ENCODE measurements around the gene SLC22A23. TPM values are rescaled to one million over a fixed set of nuclear protein-coding genes. Genes with fewer than 3 reads are reported as not detected.

SLC22A23 gene
- total RNA-seq, 2 experiments from 2014 or later: 13.4 to 13.6 TPM

- peaks cover 53% of the 10 kb centered on the region in 2 experiments for H3K27me3 ChIP-seq (ENCODE audit: control insufficient read depth in 1 of 2, insufficient read depth in 2 of 2, low read length in 2 of 2)
- Mint-ChIP-seq H3K9me3 (no peaks in the 10 kb centered on the region), H3K4me3 (peak overlapping the region; percentile 79), H3K4me1 (ENCODE audit: low read depth) (peaks cover 49% of the 10 kb centered on the region), H3K36me3 (ENCODE audit: low read depth) (no peaks in the 10 kb centered on the region), H3K27ac (no peak overlapping the region), H3K27me3 (peaks cover 69% of the 10 kb centered on the region)
- DNase-seq: peak in 5 of 14 experiments; percentile 14 to 44 (median 36)
- peaks cover 0 to 39% of the 10 kb centered on the region in 2 experiments for H3K9me3 ChIP-seq (ENCODE audit: control insufficient read depth in 1 of 2, insufficient read depth in 1 of 2, low read length in 2 of 2)
- peak; percentile 26 for ATAC-seq (ENCODE audit: poor library complexity)
- H3K27ac ChIP-seq (ENCODE audit: low read depth in 1 of 2, low read length in 2 of 2): no peak overlapping the region
- H3K4me3 ChIP-seq (ENCODE audit: low read length): peak overlapping the region; percentile 30
- no peaks in the 10 kb centered on the region for H3K36me3 ChIP-seq (ENCODE audit: insufficient read depth, low read length)
- ChIA-PET CTCF (no interaction called here), POLR2A (no interaction called here)
- intact Hi-C loops (cut with DNase I, micrococcal nuclease): loop anchor here in 1 of 2 experiments (5.0 kb wide), 1 partner anchor 64 kb away; no protein-coding TSS in a partner anchor
- H3K4me1 ChIP-seq (ENCODE audit: insufficient read depth, low read length): peaks cover 49% of the 10 kb centered on the region
- no peak for TF ChIP-seq CTCF (IDR thresholded peaks at IDR 0.05)
Measured at GRCh38 chr6:3226481-3227362, 230.1 kb downstream of the SLC22A23 start.

- peaks cover 0 to 32% of the 10 kb centered on the region in 2 experiments for H3K9me3 ChIP-seq (ENCODE audit: control insufficient read depth in 1 of 2, insufficient read depth in 1 of 2, low read length in 2 of 2)
- Mint-ChIP-seq H3K4me3 (no peak overlapping the region), H3K27me3 (peaks cover 62% of the 10 kb centered on the region), H3K27ac (no peak overlapping the region), H3K36me3 (ENCODE audit: low read depth) (no peaks in the 10 kb centered on the region), H3K4me1 (ENCODE audit: low read depth) (peaks cover 42% of the 10 kb centered on the region), H3K9me3 (no peaks in the 10 kb centered on the region)
- intact Hi-C loops (cut with DNase I, micrococcal nuclease): loop anchor here in 1 of 2 experiments (5.0 kb wide), 1 partner anchor 64 kb away; no protein-coding TSS in a partner anchor
- no peaks in the 10 kb centered on the region for H3K36me3 ChIP-seq (ENCODE audit: insufficient read depth, low read length)
- ATAC-seq (ENCODE audit: poor library complexity) (no peak), DNase-seq (no peak)
- no peak for TF ChIP-seq CTCF (IDR thresholded peaks at IDR 0.05)
- peaks cover 46 to 49% of the 10 kb centered on the region in 2 experiments for H3K27me3 ChIP-seq (ENCODE audit: control insufficient read depth in 1 of 2, insufficient read depth in 2 of 2, low read length in 2 of 2)
- ChIA-PET CTCF (no interaction called here), POLR2A (no interaction called here)
- no peak overlapping the region for H3K27ac ChIP-seq (ENCODE audit: low read depth in 1 of 2, low read length in 2 of 2)
- H3K4me1 ChIP-seq (ENCODE audit: insufficient read depth, low read length): peaks cover 42% of the 10 kb centered on the region
- no peak overlapping the region for H3K4me3 ChIP-seq (ENCODE audit: low read length)
Measured at GRCh38 chr6:3226042-3226441, 230.8 kb downstream of the SLC22A23 start.

- CTCF ChIA-PET: interaction anchor here (0.6 kb wide), 1 partner anchor 29 kb away, joined by 3 read pairs; no protein-coding TSS in a partner anchor
- no peak overlapping the region for H3K27ac Mint-ChIP-seq
Measured at GRCh38 chr6:3222506-3223038, 234.3 kb downstream of the SLC22A23 start.

More at GRCh38 chr6:3222506-3223038, 234.3 kb downstream of the SLC22A23 start:
- Histone ChIP-seq H3K27me3 (ENCODE audit: control insufficient read depth in 1 of 2, insufficient read depth in 2 of 2, low read length in 2 of 2) (peaks cover 26 to 28% of the 10 kb centered on the region in 2 experiments), H3K4me3 (ENCODE audit: low read length) (no peak overlapping the region), H3K4me1 (ENCODE audit: insufficient read depth, low read length) (peaks cover 13% of the 10 kb centered on the region), H3K36me3 (ENCODE audit: insufficient read depth, low read length) (no peaks in the 10 kb centered on the region), H3K9me3 (ENCODE audit: control insufficient read depth in 1 of 2, insufficient read depth in 1 of 2, low read length in 2 of 2) (peaks cover 0 to 8% of the 10 kb centered on the region in 2 experiments), H3K27ac (ENCODE audit: low read depth in 1 of 2, low read length in 2 of 2) (no peak overlapping the region)
- no peak overlapping the region for H3K4me3 Mint-ChIP-seq
- peaks cover 49% of the 10 kb centered on the region for H3K27me3 Mint-ChIP-seq
- H3K36me3 Mint-ChIP-seq (ENCODE audit: low read depth): no peaks in the 10 kb centered on the region
- no peaks in the 10 kb centered on the region for H3K9me3 Mint-ChIP-seq
- ATAC-seq (ENCODE audit: poor library complexity) (no peak), DNase-seq (no peak)
- TF ChIP-seq CTCF (IDR thresholded peaks at IDR 0.05): no peak
- POLR2A ChIA-PET: no interaction called here
- peaks cover 12% of the 10 kb centered on the region for H3K4me1 Mint-ChIP-seq (ENCODE audit: low read depth)
- intact Hi-C loops (cut with DNase I, micrococcal nuclease): loop anchor here in 1 of 2 experiments (5.0 kb wide), 1 partner anchor 55 kb away; no protein-coding TSS in a partner anchor
